GM10248 (cell line): ENCODE results near the gene CBX5.

Experiments
- CTCF ChIA-PET: fragments of 300-600 bp; sonication (Branson Sonifier 250); formaldehyde crosslinking; extraction: SDS; loops from one replicate; lab custom pipeline; 2021; ENCODE audit warnings: antibody characterized with exemption; lab: Yijun Ruan, JAX
- POLR2A ChIA-PET: fragments of 350-650 bp; sonication (Branson Sonifier 250); formaldehyde crosslinking; extraction: SDS; loops from one replicate; lab custom pipeline; 2020; ENCODE audit warnings: antibody characterized with exemption; lab: Yijun Ruan, JAX
- DNase-seq: peaks from one replicate; pipeline ENCODE4 v3.0.0; 2012; ENCODE audit errors: extremely low spot score
- CTCF ChIP-seq: IDR thresholded peaks from 2 replicates; pipeline ENCODE4 v1.5.1; 2012; ENCODE audit warnings: mild to moderate bottlenecking, low read depth; ENCODE audit errors: extremely low read depth, missing control alignments, control extremely low read depth

Gene CBX5

GRCh38 chr12:54294953-54295566 is 15.1 kb upstream of the CBX5 start:
- DNase-seq: no peak
- CTCF ChIA-PET: interaction anchor here (1.0 to 7.4 kb wide), 19 partner anchors 10 to 101 kb away, joined by 3 to 69 read pairs (median 10); partner anchors contain the start of gene COPZ1
- no peak for TF ChIP-seq CTCF
- POLR2A ChIA-PET: interaction anchor here (0.5 to 1.6 kb wide), 3 partner anchors 9 to 1810 kb away, joined by 3 to 9 read pairs (median 4); no protein-coding TSS in a partner anchor

GRCh38 chr12:54294152-54294952 is 14.4 kb upstream of the CBX5 start:
- peak; percentile 91 for TF ChIP-seq CTCF
- CTCF ChIA-PET: interaction anchor here (0.8 to 7.4 kb wide), 32 partner anchors 8 to 109 kb away, joined by 3 to 69 read pairs (median 8); partner anchors contain the start of genes CBX5, COPZ1 and HNRNPA1
- peak; percentile 79 for DNase-seq
- POLR2A ChIA-PET: no interaction called here

- ChIA-PET CTCF (interaction anchor here (0.8 to 7.4 kb wide), 28 partner anchors 8 to 107 kb away, joined by 3 to 69 read pairs (median 10); partner anchors contain the start of gene COPZ1), POLR2A (interaction anchor here (1.0 to 5.8 kb wide), 3 partner anchors 12 to 237 kb away, joined by 3 to 49 read pairs (median 4); partner anchors contain the start of genes CBX5, COPZ1 and HNRNPA1)
These were observed 13.0 kb upstream of the CBX5 start for GRCh38 chr12:54292931-54293241.

GRCh38 chr12:54292083-54292930 is 12.4 kb upstream of the CBX5 start:
- CTCF ChIA-PET: interaction anchor here (0.8 to 7.4 kb wide), 26 partner anchors 7 to 107 kb away, joined by 3 to 69 read pairs (median 9); partner anchors contain the start of gene COPZ1
- no peak for DNase-seq
- TF ChIP-seq CTCF: no peak
- POLR2A ChIA-PET: interaction anchor here (0.6 to 5.8 kb wide), 8 partner anchors 9 to 241 kb away, joined by 3 to 49 read pairs (median 4); partner anchors contain the start of genes CBX5, COPZ1 and HNRNPA1

More at GRCh38 chr12:54292931-54293241, 13.0 kb upstream of the CBX5 start:
- no peak for TF ChIP-seq CTCF
- no peak for DNase-seq

- TF ChIP-seq CTCF: no peak
- ChIA-PET CTCF (interaction anchor here (0.9 to 4.8 kb wide), 9 partner anchors 7 to 92 kb away, joined by 3 to 57 read pairs (median 4); partner anchors contain the start of gene COPZ1), POLR2A (interaction anchor here (0.7 to 5.8 kb wide), 9 partner anchors 7 to 72 kb away, joined by 3 to 49 read pairs (median 4); partner anchors contain the start of genes CBX5, COPZ1 and HNRNPA1)
- no peak for DNase-seq
These were observed 7.6 kb upstream of the CBX5 start for GRCh38 chr12:54287261-54288157.
